ENCODE measurements around the gene PTPRO. TPM values are rescaled to one million over a fixed set of nuclear protein-coding genes. Genes with fewer than 3 reads are reported as not detected.
A peak's percentile ranks its signal among the peaks of the same experiment; 100 is the strongest.

PTPRO gene
- total and polyA plus RNA-seq, 5 donors: 0.20 to 1.8 (median 1.4) TPM

GRCh38 chr12:15488481-15488880 is 166.2 kb downstream of the PTPRO start:
- H3K4me1 ChIP-seq (ENCODE audit: control insufficient read depth, insufficient read depth, low read length): no peaks in the 10 kb centered on the region
- intact Hi-C loops (cut with DNase I): no loop called here
- DNase-seq: no peak
- no peak overlapping the region for H3K4me3 ChIP-seq (ENCODE audit: low read length)
- no peak for ATAC-seq
- no peaks in the 10 kb centered on the region for H3K9me3 ChIP-seq (ENCODE audit: control insufficient read depth, low read length)
- no peak overlapping the region for H3K27ac ChIP-seq (ENCODE audit: low read length)
- H3K27me3 ChIP-seq (ENCODE audit: control insufficient read depth, insufficient read depth): no peaks in the 10 kb centered on the region

GRCh38 chr12:15494329-15495046 is 172.2 kb downstream of the PTPRO start:
- Histone ChIP-seq H3K4me3 (ENCODE audit: low read length) (no peak overlapping the region), H3K4me1 (ENCODE audit: control insufficient read depth, insufficient read depth, low read length) (no peaks in the 10 kb centered on the region), H3K9me3 (ENCODE audit: control insufficient read depth, low read length) (no peaks in the 10 kb centered on the region), H3K27ac (ENCODE audit: low read length) (no peak overlapping the region), H3K27me3 (ENCODE audit: control insufficient read depth, insufficient read depth) (no peaks in the 10 kb centered on the region)
- intact Hi-C loops (cut with DNase I): no loop called here
- ATAC-seq (no peak), DNase-seq (no peak)
- 40% methylated on average over 4 of the region's 4 CpGs for WGBS

GRCh38 chr12:15495746-15496145 is 173.4 kb downstream of the PTPRO start:
- ATAC-seq (no peak), DNase-seq (no peak)
- Histone ChIP-seq H3K27me3 (ENCODE audit: control insufficient read depth, insufficient read depth) (no peaks in the 10 kb centered on the region), H3K4me3 (ENCODE audit: low read length) (no peak overlapping the region), H3K9me3 (ENCODE audit: control insufficient read depth, low read length) (no peaks in the 10 kb centered on the region), H3K27ac (ENCODE audit: low read length) (no peak overlapping the region), H3K4me1 (ENCODE audit: control insufficient read depth, insufficient read depth, low read length) (no peaks in the 10 kb centered on the region)
- whole genome bisulfite sequencing: 0% methylated on average over 1 of the region's 1 CpG
- intact Hi-C loops (cut with DNase I): no loop called here

- DNase-seq (no peak), ATAC-seq (no peak)
- intact Hi-C loops (cut with DNase I): no loop called here
- no peaks in the 10 kb centered on the region for H3K9me3 ChIP-seq (ENCODE audit: control insufficient read depth, low read length)
- H3K27me3 ChIP-seq (ENCODE audit: control insufficient read depth, insufficient read depth): no peaks in the 10 kb centered on the region
- no peak overlapping the region for H3K27ac ChIP-seq (ENCODE audit: low read length)
- no peaks in the 10 kb centered on the region for H3K4me1 ChIP-seq (ENCODE audit: control insufficient read depth, insufficient read depth, low read length)
- H3K4me3 ChIP-seq (ENCODE audit: low read length): no peak overlapping the region
These were observed 174.4 kb downstream of the PTPRO start for GRCh38 chr12:15496738-15497137.

- Histone ChIP-seq H3K4me3 (ENCODE audit: low read length) (no peak overlapping the region), H3K27ac (ENCODE audit: low read length) (no peak overlapping the region), H3K27me3 (ENCODE audit: control insufficient read depth, insufficient read depth) (no peaks in the 10 kb centered on the region), H3K4me1 (ENCODE audit: control insufficient read depth, insufficient read depth, low read length) (no peaks in the 10 kb centered on the region), H3K9me3 (ENCODE audit: control insufficient read depth, low read length) (no peaks in the 10 kb centered on the region)
- WGBS: 58% methylated on average over 4 of the region's 4 CpGs
- intact Hi-C loops (cut with DNase I): no loop called here
- ATAC-seq (no peak), DNase-seq (no peak)
These were observed 175.5 kb downstream of the PTPRO start for GRCh38 chr12:15497671-15498292.

- no peak for ATAC-seq
- Histone ChIP-seq H3K27ac (ENCODE audit: low read length) (no peak overlapping the region), H3K9me3 (ENCODE audit: control insufficient read depth, low read length) (no peaks in the 10 kb centered on the region), H3K27me3 (ENCODE audit: control insufficient read depth, insufficient read depth) (no peaks in the 10 kb centered on the region), H3K4me3 (ENCODE audit: low read length) (no peak overlapping the region), H3K4me1 (ENCODE audit: control insufficient read depth, insufficient read depth, low read length) (no peaks in the 10 kb centered on the region)
- intact Hi-C loops (cut with DNase I): no loop called here
- DNase-seq: no peak
- WGBS: 36% methylated on average over 2 of the region's 2 CpGs
These were observed 179.9 kb downstream of the PTPRO start for GRCh38 chr12:15502211-15502610.

GRCh38 chr12:15505616-15506015 is 183.3 kb downstream of the PTPRO start:
- WGBS: 84% methylated on average over 4 of the region's 4 CpGs
- intact Hi-C loops (cut with DNase I): no loop called here

GRCh38 chr12:15515010-15515409 is 192.7 kb downstream of the PTPRO start:
- Histone ChIP-seq H3K9me3 (ENCODE audit: control insufficient read depth, low read length) (no peaks in the 10 kb centered on the region), H3K27me3 (ENCODE audit: control insufficient read depth, insufficient read depth) (no peaks in the 10 kb centered on the region), H3K4me1 (ENCODE audit: control insufficient read depth, insufficient read depth, low read length) (peaks cover 2% of the 10 kb centered on the region), H3K27ac (ENCODE audit: low read length) (no peak overlapping the region), H3K4me3 (ENCODE audit: low read length) (no peak overlapping the region)
- DNase-seq: no peak
- intact Hi-C loops (cut with DNase I): no loop called here
- no peak for ATAC-seq
- 35% methylated on average over 4 of the region's 4 CpGs for WGBS

More at GRCh38 chr12:15505616-15506015, 183.3 kb downstream of the PTPRO start:
- Histone ChIP-seq H3K4me1 (ENCODE audit: control insufficient read depth, insufficient read depth, low read length) (no peaks in the 10 kb centered on the region), H3K27me3 (ENCODE audit: control insufficient read depth, insufficient read depth) (no peaks in the 10 kb centered on the region), H3K27ac (ENCODE audit: low read length) (no peak overlapping the region), H3K4me3 (ENCODE audit: low read length) (no peak overlapping the region), H3K9me3 (ENCODE audit: control insufficient read depth, low read length) (no peaks in the 10 kb centered on the region)
- DNase-seq: no peak
- ATAC-seq: no peak

- Histone ChIP-seq H3K27ac (ENCODE audit: low read length) (no peak overlapping the region), H3K4me3 (ENCODE audit: low read length) (no peak overlapping the region), H3K27me3 (ENCODE audit: control insufficient read depth, insufficient read depth) (no peaks in the 10 kb centered on the region), H3K4me1 (ENCODE audit: control insufficient read depth, insufficient read depth, low read length) (peaks cover 2% of the 10 kb centered on the region), H3K9me3 (ENCODE audit: control insufficient read depth, low read length) (no peaks in the 10 kb centered on the region)
- no peak for ATAC-seq
- no peak for DNase-seq
- WGBS: 62% methylated on average over 2 of the region's 2 CpGs
- intact Hi-C loops (cut with DNase I): loop anchor here (5.0 to 10.0 kb wide), 2 partner anchors 243 to 245 kb away; no protein-coding TSS in a partner anchor
These were observed 197.8 kb downstream of the PTPRO start for GRCh38 chr12:15520083-15520482.

- no peak overlapping the region for H3K27ac ChIP-seq (ENCODE audit: low read length)
- peaks cover 2% of the 10 kb centered on the region for H3K27me3 ChIP-seq (ENCODE audit: control insufficient read depth, insufficient read depth)
- H3K9me3 ChIP-seq (ENCODE audit: control insufficient read depth, low read length): no peaks in the 10 kb centered on the region
- DNase-seq (no peak), ATAC-seq (no peak)
- no peak overlapping the region for H3K4me3 ChIP-seq (ENCODE audit: low read length)
- H3K4me1 ChIP-seq (ENCODE audit: control insufficient read depth, insufficient read depth, low read length): no peaks in the 10 kb centered on the region
- intact Hi-C loops (cut with DNase I): loop anchor here (5.0 to 10.0 kb wide), 2 partner anchors 244 to 246 kb away; no protein-coding TSS in a partner anchor
- WGBS: 59% methylated on average over 6 of the region's 6 CpGs
These were observed 198.5 kb downstream of the PTPRO start for GRCh38 chr12:15520844-15521243.

- ATAC-seq (peak in 1 of 2 donors; percentile 47), DNase-seq (no peak)
- intact Hi-C loops (cut with DNase I): loop anchor here (5.0 to 10.0 kb wide), 2 partner anchors 245 to 248 kb away; no protein-coding TSS in a partner anchor
- Histone ChIP-seq H3K9me3 (ENCODE audit: control insufficient read depth, low read length) (no peaks in the 10 kb centered on the region), H3K27ac (ENCODE audit: low read length) (no peak overlapping the region), H3K27me3 (ENCODE audit: control insufficient read depth, insufficient read depth) (peaks cover 2% of the 10 kb centered on the region), H3K4me1 (ENCODE audit: control insufficient read depth, insufficient read depth, low read length) (no peaks in the 10 kb centered on the region), H3K4me3 (ENCODE audit: low read length) (no peak overlapping the region)
- WGBS: 25% methylated on average over 3 of the region's 3 CpGs
These were observed 200.4 kb downstream of the PTPRO start for GRCh38 chr12:15522574-15523187.

Measured in right cardiac atrium (tissue), 5 donors.